NCI-H748 (cell line): ENCODE measurements around the gene KIF19.
"Not testable (repeated sequence)": the region's sequence is repeated elsewhere in the genome, so short reads cannot be mapped to it uniquely, and the experiment has no call there.

Experiments
- DNase-seq: peaks from one replicate; lab custom pipeline; 2025; ENCODE audit not compliant: unreplicated experiment; lab: John Stamatoyannopoulos, UW

The KIF19 gene

DNA sequence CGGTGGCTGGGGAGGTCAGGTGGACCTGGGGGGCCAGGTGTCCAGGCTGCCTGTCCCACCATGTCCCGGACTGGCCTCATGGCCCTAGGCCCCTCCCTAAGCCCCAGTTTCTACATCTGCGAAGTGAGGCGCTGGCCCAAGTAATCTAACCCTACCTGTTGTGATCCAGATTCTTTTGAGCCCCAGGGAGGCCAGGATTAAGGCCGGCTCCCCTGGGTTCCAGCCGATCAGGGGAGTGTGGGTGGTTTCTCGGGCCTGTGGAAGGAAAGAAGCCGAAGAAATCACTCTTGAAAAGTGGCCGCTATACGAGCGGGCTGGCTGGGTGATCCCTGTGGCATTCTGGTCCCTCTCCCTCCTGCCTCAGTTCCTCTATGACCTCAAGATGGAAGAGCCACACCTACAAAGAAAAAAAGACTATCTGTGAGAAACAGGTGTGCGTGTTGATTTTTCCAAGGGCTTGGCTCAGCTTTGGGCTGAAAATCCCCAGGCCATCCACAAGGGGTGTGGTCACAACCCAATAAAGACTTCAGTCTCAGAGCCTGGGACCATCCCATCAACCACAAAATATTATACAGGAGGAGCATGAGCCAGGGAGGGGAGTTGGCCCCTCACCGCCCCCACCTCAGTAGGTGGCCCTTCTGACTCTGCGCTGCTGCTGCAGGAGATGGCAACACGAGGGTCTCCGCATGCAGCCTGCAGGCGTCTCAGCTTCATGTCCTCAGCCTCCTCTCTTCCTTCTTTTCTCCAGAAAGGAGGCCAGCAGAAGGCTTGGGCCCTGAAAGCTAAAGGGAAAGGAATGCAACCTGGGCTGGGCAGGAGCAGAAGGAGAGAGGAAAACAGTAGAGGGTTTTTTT lies 61.6 kb downstream of the KIF19 start:
- DNase-seq: no peak

DNA sequence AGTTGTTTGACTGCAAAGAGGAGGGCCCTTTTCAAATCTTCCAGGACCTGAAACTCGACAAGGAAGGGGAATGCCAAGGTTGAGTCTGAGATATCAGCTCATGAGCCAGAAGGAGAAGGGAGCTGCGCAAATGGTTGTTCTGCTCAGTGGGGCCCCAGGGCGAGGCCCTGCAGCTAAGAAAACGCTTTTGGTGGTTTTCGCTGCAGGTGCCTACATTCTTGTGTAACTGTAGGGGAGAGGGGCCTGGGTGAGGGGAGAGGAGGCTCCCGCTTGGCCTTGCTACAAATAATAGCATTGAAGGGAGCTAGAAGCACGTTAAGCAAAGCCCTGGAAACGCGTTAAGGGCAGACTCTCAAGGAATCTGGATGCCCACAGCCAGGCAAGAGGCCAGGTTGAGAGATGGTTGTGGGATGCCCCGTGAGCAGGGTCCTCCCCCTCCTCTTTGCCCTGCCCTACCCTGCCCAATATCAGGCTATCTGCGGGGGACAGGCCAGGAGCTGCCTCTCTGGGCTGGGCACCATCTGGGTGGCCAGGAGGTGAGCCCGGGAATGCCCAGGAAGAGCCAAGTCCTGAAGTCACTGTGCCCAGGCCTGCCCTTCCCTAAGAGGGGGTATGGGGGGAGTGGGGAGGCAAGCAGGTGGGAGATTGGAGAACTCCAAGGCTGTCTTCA lies 63.2 kb downstream of the KIF19 start:
- DNase-seq: no peak

DNA sequence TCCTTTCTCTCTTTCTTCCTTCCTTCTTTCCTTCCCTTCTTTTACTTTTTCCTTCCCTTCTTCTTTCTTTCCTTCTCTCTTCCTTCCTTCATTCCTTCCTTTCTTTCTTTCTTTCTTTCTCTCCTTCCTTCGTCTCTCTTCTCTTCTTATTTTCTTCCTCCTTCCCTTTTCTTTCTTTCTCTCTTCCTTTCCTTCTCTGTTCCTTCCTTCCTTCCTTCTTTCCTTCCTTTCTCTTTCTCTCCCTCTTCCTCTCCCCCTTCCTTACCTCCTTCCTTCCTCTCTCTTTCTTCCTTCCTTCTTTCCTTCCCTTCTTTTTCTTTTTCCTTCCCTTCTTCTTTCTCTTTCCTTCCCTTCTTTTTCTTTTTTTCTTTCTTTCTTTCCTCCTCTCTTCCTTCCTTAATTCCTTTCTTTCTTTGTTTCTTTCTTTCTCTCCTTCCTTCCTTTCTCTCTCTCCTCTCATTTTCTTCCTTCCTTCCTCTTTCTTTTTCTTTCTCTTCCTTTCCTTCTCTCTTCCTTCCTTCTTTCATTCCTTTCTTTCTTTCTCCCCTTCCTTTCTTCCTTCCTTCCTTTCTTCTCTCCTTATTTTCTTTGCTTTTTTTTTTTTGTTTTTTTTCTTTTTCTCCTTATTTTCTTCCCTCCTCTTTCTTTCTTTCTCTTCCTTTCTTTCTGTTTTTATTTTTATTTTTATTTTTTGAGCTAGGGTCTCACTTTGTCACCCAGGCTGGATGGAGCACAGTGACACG lies 64.1 kb downstream of the KIF19 start:
- no peak for DNase-seq

DNA sequence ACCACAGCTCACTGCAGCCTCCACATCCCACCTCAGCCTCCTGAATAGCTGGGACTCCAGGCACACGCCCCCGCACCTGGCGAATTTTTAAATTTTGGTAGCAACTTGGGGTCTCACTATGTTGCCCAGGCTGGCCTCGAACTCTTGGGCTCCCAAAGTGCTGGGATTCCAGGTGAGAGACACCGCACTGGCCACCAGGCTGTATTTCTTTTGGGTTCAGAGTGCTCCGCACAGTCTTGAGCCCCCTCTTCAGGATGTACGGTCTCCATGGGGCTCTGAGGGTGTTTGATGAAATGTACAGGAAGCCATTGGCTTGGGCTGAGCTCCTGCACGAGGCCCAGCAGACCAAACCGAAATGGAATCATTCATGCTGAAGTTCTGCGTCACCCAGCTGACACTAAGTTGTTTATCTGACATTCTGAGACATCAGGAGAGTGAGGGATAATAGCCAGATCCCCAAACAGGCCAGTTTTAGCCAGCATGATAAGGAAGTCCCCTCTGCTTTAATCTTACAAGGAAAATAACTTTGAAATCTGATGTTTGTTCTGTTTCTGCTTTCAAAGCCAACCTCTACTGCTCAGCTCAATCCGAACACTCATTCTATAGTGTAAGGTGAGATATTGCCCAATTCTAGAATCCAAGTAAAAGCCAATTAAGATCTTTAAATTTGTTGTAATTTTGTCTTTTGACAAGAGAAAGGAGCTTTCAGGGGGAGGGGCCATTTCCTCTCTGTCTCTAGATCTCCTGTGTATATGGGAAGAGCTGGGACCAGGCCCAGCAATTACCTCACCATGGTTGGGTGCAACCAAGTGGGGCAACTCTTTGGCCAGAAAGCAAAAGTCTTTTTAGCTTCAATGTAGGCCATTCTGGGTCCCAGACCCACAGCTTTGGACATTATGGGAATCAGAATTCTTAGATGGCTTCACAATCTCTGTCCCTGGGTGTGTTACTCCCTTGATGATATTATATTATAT lies 64.9 kb downstream of the KIF19 start:
- DNase-seq: no peak

DNA sequence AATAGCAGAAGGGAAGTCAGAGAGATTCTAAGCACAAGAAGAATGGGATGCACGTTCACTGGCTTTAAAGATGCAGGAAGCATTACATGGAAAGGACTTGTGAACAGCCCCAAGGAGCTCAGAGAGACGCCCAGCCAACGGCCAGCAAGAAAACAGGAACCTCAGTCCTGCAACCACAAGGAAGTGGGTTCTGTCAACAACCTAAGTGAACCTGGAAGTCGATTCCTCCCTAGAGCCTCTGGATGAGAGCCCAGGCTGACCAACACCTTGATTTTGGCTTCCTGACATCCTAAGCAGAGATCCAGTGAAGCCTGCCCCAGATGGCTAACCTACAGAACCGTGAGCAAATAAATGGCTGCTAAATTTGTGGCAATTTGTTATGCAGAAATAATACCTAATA lies 65.7 kb downstream of the KIF19 start:
- no peak for DNase-seq

DNA sequence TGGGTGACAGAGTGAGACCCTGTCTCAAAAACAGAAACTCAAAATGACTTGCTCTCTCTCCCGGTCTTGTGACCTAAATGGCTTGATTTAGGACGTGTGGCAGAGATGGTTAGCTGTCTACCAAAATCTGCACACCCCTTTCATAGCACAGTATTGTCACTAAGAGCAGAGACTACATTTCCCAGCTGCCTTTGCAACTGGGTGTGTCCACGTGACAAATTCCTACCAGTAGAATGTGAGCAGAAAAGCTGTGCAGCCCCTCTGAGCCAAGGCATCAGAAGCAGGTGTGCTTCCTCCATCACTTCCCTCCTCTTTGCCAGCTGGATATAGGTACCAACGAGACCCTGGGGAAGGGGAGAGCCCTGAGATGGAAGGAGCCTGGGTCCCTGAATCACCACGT lies 66.8 kb downstream of the KIF19 start:
- DNase-seq: no peak

DNA sequence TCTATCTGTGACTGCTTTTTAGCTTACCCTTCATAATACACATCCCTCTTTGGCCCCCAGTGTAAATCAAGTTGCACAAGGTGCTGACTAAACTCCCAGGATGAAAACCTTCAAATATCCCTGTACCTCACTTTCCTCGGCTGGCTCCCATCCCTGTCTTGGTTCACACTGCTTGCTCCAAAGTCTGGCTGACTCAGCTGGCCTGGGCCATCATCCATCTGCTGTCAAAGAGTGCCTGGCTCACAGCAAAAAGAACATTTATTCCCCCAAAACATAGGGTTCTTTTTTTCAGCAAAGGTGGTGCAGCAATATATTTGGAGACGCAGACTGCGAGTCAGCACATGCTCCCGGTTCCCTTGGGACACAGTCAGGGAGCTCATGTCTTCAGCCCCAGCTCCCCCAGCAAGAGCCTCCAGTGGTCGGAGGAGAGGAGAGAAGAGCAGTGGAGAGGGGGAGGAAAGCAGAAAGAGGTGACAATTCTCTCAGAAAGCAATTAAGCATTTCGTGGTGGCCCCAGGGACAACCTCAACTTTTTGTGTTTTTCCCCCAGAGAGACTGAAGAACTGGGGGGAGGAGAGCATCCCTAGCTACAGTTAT lies 67.4 kb downstream of the KIF19 start:
- DNase-seq: no peak

DNA sequence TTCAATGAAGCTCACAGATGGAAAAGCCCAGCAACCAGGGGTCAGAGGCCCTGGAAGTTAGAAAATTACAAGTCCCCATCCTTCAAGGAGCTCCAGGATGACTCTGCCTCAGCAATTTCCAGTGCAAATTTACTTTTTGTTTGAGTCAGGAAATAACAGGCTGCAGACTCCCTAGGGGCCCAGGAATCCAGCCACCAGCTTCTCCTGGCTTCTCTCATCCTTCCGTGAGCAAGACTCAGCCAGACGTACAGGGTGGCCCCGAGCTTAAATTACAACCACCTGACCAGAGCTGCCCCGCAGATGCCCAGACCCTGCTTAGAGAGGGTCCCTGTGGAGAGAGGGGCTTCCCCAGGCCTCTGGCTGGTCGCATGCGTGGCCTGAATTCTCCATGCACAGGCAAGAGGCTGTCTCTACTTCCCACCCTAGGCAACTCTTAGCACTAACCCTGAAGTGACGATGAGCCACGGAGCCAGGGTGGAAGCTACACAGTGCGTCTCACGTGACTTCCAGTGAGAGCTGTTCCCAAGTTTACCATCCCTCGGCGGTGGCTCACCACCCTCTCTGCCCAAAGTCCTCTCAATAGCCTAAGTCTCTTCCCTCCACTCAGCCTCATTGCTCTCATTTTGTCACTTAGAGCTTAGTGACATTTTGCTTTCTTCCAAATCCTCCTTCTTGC lies 68.4 kb downstream of the KIF19 start:
- DNase-seq: no peak

DNA sequence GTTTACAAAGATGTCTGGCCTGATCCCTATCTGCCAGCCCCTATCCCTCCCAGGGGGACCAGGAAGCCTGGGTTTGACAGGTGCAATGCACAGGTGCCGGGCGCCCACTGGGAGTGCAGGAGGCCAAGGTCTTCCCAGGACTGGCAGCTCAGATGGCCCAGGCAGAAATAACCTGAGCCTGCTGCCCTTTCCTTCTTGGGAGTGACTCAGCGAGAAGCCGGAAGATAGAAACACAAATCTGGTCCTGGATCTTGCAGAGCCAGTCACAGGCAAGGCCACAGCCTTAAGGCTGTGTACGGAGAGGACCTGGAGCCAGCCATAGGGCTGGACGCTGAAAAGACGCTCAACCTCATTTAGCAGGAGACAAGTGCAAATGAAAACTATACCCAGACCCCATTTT lies 69.0 kb downstream of the KIF19 start:
- no peak for DNase-seq

DNA sequence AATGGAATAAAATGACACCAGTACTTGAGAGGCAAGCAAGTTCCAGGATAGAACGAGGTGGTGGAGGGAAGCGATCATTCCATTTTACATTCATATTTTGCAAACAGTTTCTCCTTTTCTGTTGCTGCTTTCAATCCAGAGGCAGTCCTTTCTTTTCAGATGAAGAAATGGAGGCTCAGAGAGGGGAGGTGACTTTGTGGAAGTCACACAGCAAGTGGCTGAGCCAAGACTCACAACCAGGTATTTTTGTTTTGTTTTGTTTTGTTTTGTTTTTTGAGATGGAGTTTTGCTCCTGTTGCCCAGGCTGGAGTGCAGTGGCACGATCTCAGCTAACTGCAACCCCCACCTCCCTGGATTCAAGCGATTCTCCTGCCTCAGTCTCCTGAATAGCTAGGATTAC lies 70.5 kb downstream of the KIF19 start:
- no peak for DNase-seq

DNA sequence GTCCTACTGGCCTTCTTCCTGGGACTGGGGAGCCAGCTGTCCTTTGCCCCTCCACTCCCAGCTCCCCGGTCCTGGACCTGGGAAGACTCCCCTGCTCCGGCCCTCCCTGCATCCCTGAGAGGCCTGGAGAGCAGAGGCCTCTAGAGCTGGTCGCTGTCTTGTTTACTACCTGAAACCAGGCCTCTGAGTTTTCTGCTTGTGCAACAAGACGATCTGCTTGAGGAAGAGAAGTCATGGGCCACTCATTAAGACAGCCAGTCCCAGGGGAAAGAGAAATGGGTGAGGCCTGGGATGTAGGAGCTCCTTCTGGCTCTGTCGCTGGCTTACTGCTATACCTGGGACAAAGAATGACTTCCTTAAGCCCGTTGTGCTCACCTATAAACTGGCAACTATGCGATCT lies 76.0 kb downstream of the KIF19 start:
- DNase-seq: no peak

DNA sequence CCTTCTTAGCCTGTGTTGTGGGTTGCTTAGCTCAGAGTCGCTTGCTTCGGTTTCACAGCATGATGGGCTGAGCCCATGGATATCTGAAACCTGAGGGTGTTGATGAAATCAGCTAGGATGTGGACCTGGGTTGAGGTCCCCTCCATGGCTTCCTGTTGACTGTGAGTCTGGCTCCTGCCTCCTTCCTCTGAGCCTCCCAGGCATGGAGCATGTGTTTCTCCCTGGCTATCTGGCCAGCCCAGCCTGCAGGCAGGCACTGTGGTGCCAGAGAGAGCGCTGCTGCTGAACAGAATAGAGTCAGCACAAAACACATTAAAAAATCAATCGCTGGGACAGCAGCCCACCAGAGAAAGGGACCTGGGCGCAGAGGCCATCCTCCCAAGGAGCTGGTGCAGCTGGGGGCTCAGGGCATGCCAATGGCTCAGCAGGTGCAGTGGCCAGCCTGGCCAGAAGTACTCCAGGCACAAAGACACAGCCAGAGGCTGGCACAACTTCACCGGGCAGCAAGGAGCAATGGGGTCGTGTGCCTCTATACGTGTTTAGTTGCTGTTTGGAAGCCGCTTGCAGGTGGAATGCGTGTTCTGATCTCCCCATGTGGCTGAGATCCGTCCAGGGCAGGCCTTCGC lies 77.6 kb downstream of the KIF19 start:
- no peak for DNase-seq

DNA sequence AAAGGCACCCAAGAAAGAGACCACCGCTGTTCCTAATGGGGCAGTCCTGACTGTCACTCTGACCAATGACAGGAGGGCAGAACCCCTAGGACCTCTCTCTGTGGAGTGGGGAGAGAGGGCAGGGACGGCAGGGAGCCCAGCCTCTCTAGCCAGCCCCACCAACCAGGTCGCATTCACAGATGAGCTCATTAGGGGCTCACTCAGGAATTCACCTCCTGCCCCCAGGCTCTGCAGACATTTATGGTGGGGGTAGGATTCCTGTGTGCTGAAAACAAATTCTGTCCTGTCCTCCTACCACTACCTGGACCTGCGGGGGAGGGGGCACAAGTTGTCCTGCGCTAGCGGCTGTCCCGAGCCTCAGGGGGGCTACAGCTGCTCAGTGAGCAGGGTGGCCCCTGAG lies 78.2 kb downstream of the KIF19 start:
- no peak for DNase-seq

DNA sequence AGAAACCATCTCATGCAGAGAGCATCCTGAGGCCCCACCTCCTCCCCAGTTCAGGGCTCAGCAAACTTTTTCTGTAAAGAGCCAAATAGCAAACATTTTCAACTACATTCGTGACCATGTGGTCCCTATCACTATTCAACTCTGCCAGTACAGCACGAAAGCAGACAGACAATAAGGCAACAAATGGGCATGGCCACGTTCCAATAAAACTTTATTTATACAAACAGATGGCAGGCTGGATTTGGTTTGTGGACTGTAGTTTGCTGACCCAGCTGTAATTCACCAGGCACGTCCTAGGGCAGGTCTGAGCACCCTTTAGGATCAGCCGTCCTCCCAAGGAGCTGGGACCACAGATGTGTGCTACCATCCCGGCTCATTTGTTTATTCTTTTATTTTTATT lies 78.8 kb downstream of the KIF19 start:
- no peak for DNase-seq

DNA sequence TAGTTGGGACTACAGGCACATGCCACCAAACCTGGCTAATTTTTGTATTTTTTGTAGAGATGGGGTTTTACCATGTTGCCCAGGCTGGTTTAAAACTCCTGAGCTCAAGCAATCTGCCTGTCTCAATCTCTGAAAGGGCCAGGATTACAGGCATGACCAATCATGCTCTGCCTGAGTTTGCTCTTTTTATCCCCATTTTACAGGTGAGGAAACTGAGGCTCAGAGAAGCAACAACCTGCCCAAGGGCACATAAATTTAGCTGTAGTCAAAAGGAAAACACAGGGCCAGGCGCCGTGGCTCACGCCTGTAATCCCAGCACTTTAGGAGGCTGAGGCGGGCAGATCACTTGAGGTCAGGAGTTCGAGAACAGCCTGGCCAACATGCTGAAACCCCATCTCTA lies 79.3 kb downstream of the KIF19 start:
- DNase-seq: not testable (repeated sequence)
